ENCODE data around the gene SEC14L5.

Gene SEC14L5

GRCh38 chr16:4990415-4990814 lies 32.3 kb downstream of the SEC14L5 start:
- FAIRE-seq (no peak), DNase-seq (ENCODE audit: insufficient read length) (no peak)
- TF ChIP-seq POLR2AphosphoS5 (IDR thresholded peaks at IDR 0.05; ENCODE audit: low read depth, low read length) = no peak
- no peak for TF ChIP-seq POLR2A (IDR thresholded peaks at IDR 0.05; ENCODE audit: low read depth, low read length)
- no peak for TF ChIP-seq TAF1 (IDR thresholded peaks at IDR 0.05; ENCODE audit: borderline replicate concordance, low read depth, low read length)

GRCh38 chr16:4991754-4992153 lies 33.6 kb downstream of the SEC14L5 start:
- DNase-seq (ENCODE audit: insufficient read length) (no peak), FAIRE-seq (no peak)
- TF ChIP-seq POLR2AphosphoS5 (IDR thresholded peaks at IDR 0.05; ENCODE audit: low read depth, low read length) (no peak), POLR2A (IDR thresholded peaks at IDR 0.05; ENCODE audit: low read depth, low read length) (no peak), TAF1 (IDR thresholded peaks at IDR 0.05; ENCODE audit: borderline replicate concordance, low read depth, low read length) (no peak)

GRCh38 chr16:4994719-4995434 lies 36.7 kb downstream of the SEC14L5 start:
- DNase-seq (ENCODE audit: insufficient read length) (no peak), FAIRE-seq (no peak)
- no peak for TF ChIP-seq TAF1 (IDR thresholded peaks at IDR 0.05; ENCODE audit: borderline replicate concordance, low read depth, low read length)
- TF ChIP-seq POLR2A (IDR thresholded peaks at IDR 0.05; ENCODE audit: low read depth, low read length) = no peak
- TF ChIP-seq POLR2AphosphoS5 (IDR thresholded peaks at IDR 0.05; ENCODE audit: low read depth, low read length) = no peak

GRCh38 chr16:5000573-5001001 lies 42.5 kb downstream of the SEC14L5 start:
- DNase-seq (ENCODE audit: insufficient read length) (no peak), FAIRE-seq (no peak)
- no peak for TF ChIP-seq TAF1 (IDR thresholded peaks at IDR 0.05; ENCODE audit: borderline replicate concordance, low read depth, low read length)

GRCh38 chr16:5001571-5001970 lies 43.4 kb downstream of the SEC14L5 start:
- DNase-seq (ENCODE audit: insufficient read length) (no peak), FAIRE-seq (no peak)
- TF ChIP-seq POLR2AphosphoS5 (IDR thresholded peaks at IDR 0.05; ENCODE audit: low read depth, low read length) (no peak), TAF1 (IDR thresholded peaks at IDR 0.05; ENCODE audit: borderline replicate concordance, low read depth, low read length) (no peak), POLR2A (IDR thresholded peaks at IDR 0.05; ENCODE audit: low read depth, low read length) (no peak)

GRCh38 chr16:5001986-5002385 lies 43.9 kb downstream of the SEC14L5 start:
- no peak for DNase-seq (ENCODE audit: insufficient read length)
- FAIRE-seq = no peak
- no peak for TF ChIP-seq POLR2A (IDR thresholded peaks at IDR 0.05; ENCODE audit: low read depth, low read length)
- no peak for TF ChIP-seq TAF1 (IDR thresholded peaks at IDR 0.05; ENCODE audit: borderline replicate concordance, low read depth, low read length)
- no peak for TF ChIP-seq POLR2AphosphoS5 (IDR thresholded peaks at IDR 0.05; ENCODE audit: low read depth, low read length)

- no peak for DNase-seq (ENCODE audit: insufficient read length)
- FAIRE-seq = no peak
- no peak for TF ChIP-seq POLR2AphosphoS5 (IDR thresholded peaks at IDR 0.05; ENCODE audit: low read depth, low read length)
- TF ChIP-seq TAF1 (IDR thresholded peaks at IDR 0.05; ENCODE audit: borderline replicate concordance, low read depth, low read length) = no peak
- no peak for TF ChIP-seq POLR2A (IDR thresholded peaks at IDR 0.05; ENCODE audit: low read depth, low read length)
These were observed 44.6 kb downstream of the SEC14L5 start for GRCh38 chr16:5002699-5003143.

- DNase-seq (ENCODE audit: insufficient read length) (no peak), FAIRE-seq (no peak)
- no peak for TF ChIP-seq TAF1 (IDR thresholded peaks at IDR 0.05; ENCODE audit: borderline replicate concordance, low read depth, low read length)
- TF ChIP-seq POLR2AphosphoS5 (IDR thresholded peaks at IDR 0.05; ENCODE audit: low read depth, low read length) = no peak
- TF ChIP-seq POLR2A (IDR thresholded peaks at IDR 0.05; ENCODE audit: low read depth, low read length) = no peak
These were observed 45.1 kb downstream of the SEC14L5 start for GRCh38 chr16:5003211-5003610.

GRCh38 chr16:5003828-5004227 lies 45.7 kb downstream of the SEC14L5 start:
- no peak for DNase-seq (ENCODE audit: insufficient read length)

GRCh38 chr16:5004311-5004710 lies 46.2 kb downstream of the SEC14L5 start:
- DNase-seq (ENCODE audit: insufficient read length) = no peak
- no peak for TF ChIP-seq POLR2AphosphoS5 (IDR thresholded peaks at IDR 0.05; ENCODE audit: low read depth, low read length)
- no peak for TF ChIP-seq POLR2A (IDR thresholded peaks at IDR 0.05; ENCODE audit: low read depth, low read length)
- no peak for TF ChIP-seq TAF1 (IDR thresholded peaks at IDR 0.05; ENCODE audit: borderline replicate concordance, low read depth, low read length)
- FAIRE-seq = no peak

More at GRCh38 chr16:5003828-5004227, 45.7 kb downstream of the SEC14L5 start:
- no peak for TF ChIP-seq POLR2AphosphoS5 (IDR thresholded peaks at IDR 0.05; ENCODE audit: low read depth, low read length)
- TF ChIP-seq TAF1 (IDR thresholded peaks at IDR 0.05; ENCODE audit: borderline replicate concordance, low read depth, low read length) = no peak
- TF ChIP-seq POLR2A (IDR thresholded peaks at IDR 0.05; ENCODE audit: low read depth, low read length) = no peak
- no peak for FAIRE-seq

GRCh38 chr16:5005916-5006315 lies 47.8 kb downstream of the SEC14L5 start:
- TF ChIP-seq POLR2A (IDR thresholded peaks at IDR 0.05; ENCODE audit: low read depth, low read length) = no peak
- TF ChIP-seq POLR2AphosphoS5 (IDR thresholded peaks at IDR 0.05; ENCODE audit: low read depth, low read length) = no peak
- TF ChIP-seq TAF1 (IDR thresholded peaks at IDR 0.05; ENCODE audit: borderline replicate concordance, low read depth, low read length) = no peak
- DNase-seq (ENCODE audit: insufficient read length) (no peak), FAIRE-seq (no peak)
